Kidney (tissue), 14 donors: ENCODE data around the gene ZFPM1. TPM values are rescaled to one million over a fixed set of nuclear protein-coding genes. Genes with fewer than 3 reads are reported as not detected.

Source experiments
- DNase-seq, 5 donors: peaks; one replicate each; pipeline ENCODE4 v3.0.0-alpha.2; 2013 to 2020
- FAIRE-seq: peaks from 2 replicates; lab custom pipeline; 2012; peaks lifted over from hg19 to GRCh38; lab: Jason Lieb, UNC
- H3K27ac ChIP-seq, 2 donors: one replicate each; pipeline ENCODE4 v1.7.0; 2013; ENCODE audit warnings: low read depth in 2 of 2, low read length in 2 of 2, inconsistent platforms in 1 of 2
- H3K27me3 ChIP-seq: one replicate; pipeline ENCODE4 v1.7.1; 2013; ENCODE audit warnings: low read length, inconsistent platforms; ENCODE audit not compliant: control insufficient read depth, insufficient read depth
- H3K36me3 ChIP-seq, 3 donors: one replicate each; pipeline versions ENCODE4 v1.7.0 to v1.7.1; 2013; ENCODE audit warnings: low read length in 3 of 3, control low read depth in 1 of 3, inconsistent platforms in 1 of 3; ENCODE audit not compliant: insufficient read depth in 3 of 3, control insufficient read depth in 2 of 3
- H3K4me1 ChIP-seq, 3 donors: one replicate each; pipeline versions ENCODE4 v1.7.0 to v1.7.1; 2013; ENCODE audit warnings: low read length in 3 of 3, inconsistent platforms in 1 of 3, low read depth in 1 of 3; ENCODE audit not compliant: control insufficient read depth in 2 of 3, insufficient read depth in 2 of 3
- H3K4me3 ChIP-seq, 3 donors: one replicate each; pipeline versions ENCODE4 v1.7.0 to v1.8.1; 2013; ENCODE audit warnings: low read length in 3 of 3, control low read depth in 1 of 3, inconsistent platforms in 1 of 3
- H3K9ac ChIP-seq, 3 donors: one replicate each; pipeline versions ENCODE4 v1.7.0 to v1.7.1; 2013; ENCODE audit warnings: low read length in 3 of 3, control low read depth in 1 of 3, inconsistent platforms in 1 of 3
- H3K9me3 ChIP-seq, 3 donors: one replicate each; pipeline versions ENCODE4 v1.7.0 to v1.7.1; 2013; ENCODE audit warnings: low read length in 3 of 3, control low read depth in 1 of 3, inconsistent platforms in 1 of 3; ENCODE audit not compliant: control insufficient read depth in 2 of 3, insufficient read depth in 1 of 3
- CTCF ChIP-seq: IDR thresholded peaks from 3 replicates; pipeline ENCODE4 v1.5.1; 2012; ENCODE audit warnings: mild to moderate bottlenecking, moderate library complexity, borderline replicate concordance; ENCODE audit not compliant: insufficient read depth; ENCODE audit errors: extremely low read depth
- intact Hi-C: fragments of 100-400 bp; cut with DNase I; formaldehyde crosslinking; loops from one replicate; pipeline ENCODE4 v1.11.1; 2022
- polyA plus RNA-seq: library from polyadenylated mRNA; stranded (reverse); fragments of 350-450 nt; fragmentation: Illumina TruSeq; extraction: RNeasy Lipid Tissue Mini Kit (QIAGEN cat#74804); gene quantifications from one replicate; pipeline ENCODE4 v1.2.3, GENCODE V29; 2014; ENCODE audit warnings: low read depth, low replicate concordance; ENCODE audit not compliant: insufficient read depth
- total RNA-seq: library from RNA; stranded (reverse); fragmentation: NEBNext Ultra II Directional; extraction: Animal tissue kit (Norgen Biotek cat#: 25700); gene quantifications from one replicate; pipeline ENCODE4 v1.2.1, GENCODE V29; 2021
- donor health status: control.
- donor health status: control.
- donor health status: control.
- donor health status: control.
- donor health status: control.
- donor health status: DM: yes; HTN: yes; CAD: no.
- donor health status: Normal renal cell carcinoma (clear cell type).

Gene ZFPM1
- total and polyA plus RNA-seq, 2 donors from 2014 or later, result 1.9 to 9.2 TPM

DNA sequence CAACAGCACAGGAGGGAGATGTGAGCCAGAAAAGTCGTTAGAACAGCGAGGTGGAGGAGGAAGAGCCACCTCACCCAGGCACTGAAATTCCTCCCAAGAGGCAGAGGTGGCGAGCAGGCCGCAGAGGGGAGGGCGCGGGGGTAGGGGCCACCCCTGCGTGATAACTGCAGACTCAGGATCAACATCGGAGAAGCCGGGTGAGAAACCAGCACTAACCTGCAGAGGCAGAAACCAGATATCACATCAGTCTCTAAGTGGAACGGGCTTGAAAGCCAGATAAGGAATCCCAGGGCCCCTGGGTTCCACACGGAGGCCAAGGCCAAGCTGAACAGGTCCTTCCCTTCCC is 77.8 kb downstream of the ZFPM1 start:
- no peak for TF ChIP-seq CTCF
- peak in 4 of 5 donors; percentile 43 to 63 (median 52) for DNase-seq
- Histone ChIP-seq H3K27ac (no peak overlapping the region), H3K9ac (no peak overlapping the region), H3K27me3 (no peaks in the 10 kb centered on the region), H3K4me3 (no peak overlapping the region), H3K4me1 (peaks cover 0 to 19% (median 3%) of the 10 kb centered on the region in 3 donors), H3K9me3 (no peaks in the 10 kb centered on the region), H3K36me3 (no peaks in the 10 kb centered on the region)
- intact Hi-C loops, result no loop called here
- no peak for FAIRE-seq

DNA sequence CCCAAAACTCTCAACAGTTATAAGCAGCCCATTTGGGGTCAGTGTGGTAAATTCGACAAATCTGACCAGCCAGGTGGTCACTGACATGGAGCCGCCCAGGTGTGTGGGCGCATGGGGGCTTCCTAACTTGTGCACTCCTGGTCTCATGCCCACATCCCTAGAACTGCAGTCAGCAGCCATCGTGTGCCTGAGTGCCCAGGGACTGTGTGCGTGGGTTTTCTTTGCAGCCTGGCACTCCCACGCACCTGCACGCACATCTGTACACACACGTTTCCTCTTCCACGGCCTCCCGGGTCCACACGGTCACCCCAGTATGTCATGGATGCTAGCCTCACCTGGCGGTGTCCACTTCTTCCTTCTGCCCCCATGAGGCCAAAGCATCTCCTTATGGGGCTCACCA is 78.3 kb downstream of the ZFPM1 start:
- FAIRE-seq (no peak), DNase-seq (peak in 1 of 5 donors; percentile 51)
- Histone ChIP-seq H3K4me1 (peaks cover 0 to 19% (median 3%) of the 10 kb centered on the region in 3 donors), H3K4me3 (no peak overlapping the region), H3K9ac (no peak overlapping the region), H3K27me3 (no peaks in the 10 kb centered on the region), H3K27ac (no peak overlapping the region), H3K9me3 (no peaks in the 10 kb centered on the region), H3K36me3 (no peaks in the 10 kb centered on the region)
- intact Hi-C loops, result no loop called here
- no peak for TF ChIP-seq CTCF

GRCh38 chr16:88531931-88532433 is 78.9 kb downstream of the ZFPM1 start:
- Histone ChIP-seq H3K27ac (no peak overlapping the region), H3K4me3 (no peak overlapping the region), H3K4me1 (peaks cover 0 to 19% (median 3%) of the 10 kb centered on the region in 3 donors), H3K9ac (no peak overlapping the region), H3K9me3 (no peaks in the 10 kb centered on the region), H3K36me3 (no peaks in the 10 kb centered on the region), H3K27me3 (no peaks in the 10 kb centered on the region)
- TF ChIP-seq CTCF, result no peak
- intact Hi-C loops, result no loop called here
- DNase-seq, result peak in 1 of 5 donors; percentile 61
- FAIRE-seq, result no peak
